GM19238 (cell line): ENCODE data around the gene KEL.

ENCODE experiments used
- DNase-seq: peaks from one replicate; pipeline ENCODE4 v3.0.0; 2011; ENCODE audit warnings: low spot score; ENCODE audit not compliant: insufficient read length

The KEL gene

GRCh38 chr7:142962991-142963390 lies 828 bp upstream of the KEL start:
- DNase-seq = no peak

GRCh38 chr7:142961595-142961972 lies 579 bp downstream of the KEL start:
- DNase-seq = no peak

- DNase-seq = no peak
Observed at GRCh38 chr7:142960955-142961512, 1.1 kb downstream of the KEL start.

- DNase-seq = no peak
Observed at GRCh38 chr7:142959202-142959601, 3.0 kb downstream of the KEL start.

- DNase-seq = no peak
Observed at GRCh38 chr7:142957723-142958122, 4.4 kb downstream of the KEL start.

GRCh38 chr7:142956951-142957623 lies 5.1 kb downstream of the KEL start:
- DNase-seq = no peak

GRCh38 chr7:142954680-142955268 lies 7.4 kb downstream of the KEL start:
- no peak for DNase-seq

GRCh38 chr7:142950235-142950634 lies 11.9 kb downstream of the KEL start:
- DNase-seq = no peak

GRCh38 chr7:142948603-142949002 lies 13.6 kb downstream of the KEL start:
- DNase-seq = no peak

GRCh38 chr7:142945001-142945400 lies 17.2 kb downstream of the KEL start:
- no peak for DNase-seq

GRCh38 chr7:142943706-142944268 lies 18.4 kb downstream of the KEL start:
- no peak for DNase-seq

GRCh38 chr7:142942746-142943145 lies 19.4 kb downstream of the KEL start:
- DNase-seq = no peak

- no peak for DNase-seq
Observed at GRCh38 chr7:142941541-142941940, 20.6 kb downstream of the KEL start.

- no peak for DNase-seq
Observed at GRCh38 chr7:142940966-142941535, 21.1 kb downstream of the KEL start.

GRCh38 chr7:142939226-142939910 lies 22.8 kb downstream of the KEL start, which contains the start of gene LLCFC1:
Gene LLCFC1, plus strand, starts transcription at chr7:142939484. Its CDS starts 138 bp downstream, at chr7:142939622.
- DNase-seq = peak; percentile 13

GRCh38 chr7:142938611-142939010 lies 23.6 kb downstream of the KEL start:
- DNase-seq = no peak

GRCh38 chr7:142935941-142936565 lies 26.1 kb downstream of the KEL start:
- no peak for DNase-seq

GRCh38 chr7:142934056-142934455 lies 28.1 kb downstream of the KEL start:
- no peak for DNase-seq

GRCh38 chr7:142933624-142934023 lies 28.5 kb downstream of the KEL start, which contains the start of gene TRPV5:
Gene TRPV5, minus strand, starts transcription at chr7:142933746. Its CDS starts 287 bp downstream, at chr7:142933459.
- no peak for DNase-seq

GRCh38 chr7:142933092-142933475 lies 29.1 kb downstream of the KEL start:
- DNase-seq = no peak
